HEK293 (cell line): Measurements from ENCODE around the gene MYH14.
A peak's percentile ranks its signal among the peaks of the same experiment; 100 is the strongest.

Experiments
- CTCF ChIA-PET: fragments of 350-600 bp; formaldehyde crosslinking; extraction: SDS; loops from one replicate; lab custom pipeline; 2021; ENCODE audit warnings: antibody characterized with exemption; lab: Yijun Ruan, JAX
- POLR2A ChIA-PET: fragments of 300-600 bp; formaldehyde crosslinking; extraction: SDS; loops from one replicate; lab custom pipeline; 2020; ENCODE audit warnings: antibody characterized with exemption, inconsistent platforms; lab: Yijun Ruan, JAX
- H3K27ac ChIP-seq: fragments of 200-500 bp; sonication (Bioruptor generic); 2 replicates; pipeline ENCODE4 v1.5.1; 2014; ENCODE audit warnings: low read depth, low read length, control low read depth, inconsistent platforms; ENCODE audit errors: extremely low read depth
- H3K36me3 ChIP-seq, 2 experiments: fragments of 200-500 bp in 1 of 2; sonication (Bioruptor generic) in 1 of 2; 1 replicate in 1 of 2; 2 replicates in 1 of 2; pipeline ENCODE4 v1.5.1; 2014 to 2017; ENCODE audit warnings: inconsistent platforms in 2 of 2, low read length in 2 of 2; ENCODE audit not compliant: control insufficient read depth in 2 of 2, insufficient read depth in 1 of 2
- H3K4me1 ChIP-seq: fragments of 200-500 bp; sonication (Bioruptor generic); 2 replicates; pipeline ENCODE4 v1.5.1; 2014; ENCODE audit warnings: mild to moderate bottlenecking, low read length, inconsistent platforms; ENCODE audit not compliant: control insufficient read depth, insufficient read depth
- H3K4me3 ChIP-seq: 2 replicates; pipeline ENCODE4 v1.5.1; 2011; ENCODE audit warnings: low read depth, mild to moderate bottlenecking, control low read depth, low read length, moderate library complexity
- H3K9me3 ChIP-seq: fragments of 200-500 bp; sonication (Bioruptor generic); 2 replicates; pipeline ENCODE4 v1.5.1; 2014; ENCODE audit warnings: low read depth, low read length, inconsistent platforms; ENCODE audit not compliant: control insufficient read depth, insufficient read depth
- GLI4 ChIP-seq: fragments of 450-650 bp; formaldehyde crosslinking; IDR thresholded peaks from 2 replicates; pipeline ENCODE4 v1.5.1; 2016; ENCODE audit warnings: missing biosample characterization, missing genetic modification characterization
- HOXC10 ChIP-seq: sonication (generic); formaldehyde crosslinking; IDR thresholded peaks from 2 replicates; pipeline ENCODE4 v1.8.1; 2023; ENCODE audit warnings: mild to moderate bottlenecking, missing genetic modification reagents
- MEIS1 ChIP-seq: sonication (generic); formaldehyde crosslinking; IDR thresholded peaks from 2 replicates; pipeline ENCODE4 v1.8.1; 2022; ENCODE audit warnings: missing genetic modification reagents, mild to moderate bottlenecking, borderline replicate concordance
- SETDB1 ChIP-seq: IDR thresholded peaks from one replicate; pipeline ENCODE4 v1.6.1; 2017; ENCODE audit warnings: mild to moderate bottlenecking, low read length, moderate library complexity, mixed read lengths; ENCODE audit not compliant: insufficient read length
- YY2 ChIP-seq: fragments of 450-650 bp; formaldehyde crosslinking; IDR thresholded peaks from 2 replicates; pipeline ENCODE4 v1.5.1; 2016; ENCODE audit warnings: missing biosample characterization, missing genetic modification characterization
- ZBTB7A ChIP-seq: fragments of 450-650 bp; formaldehyde crosslinking; IDR thresholded peaks from 2 replicates; pipeline ENCODE4 v1.5.1; 2016; ENCODE audit warnings: low read depth, missing biosample characterization, missing genetic modification characterization
- ZFHX2 ChIP-seq: fragments of 450-650 bp; formaldehyde crosslinking; conservative IDR thresholded peaks from 2 replicates; pipeline ENCODE4 v1.5.1; 2016; ENCODE audit warnings: missing biosample characterization, missing genetic modification characterization
- ZNF132 ChIP-seq: fragments of 450-650 bp; formaldehyde crosslinking; IDR thresholded peaks from 2 replicates; pipeline ENCODE4 v1.5.1; 2017; ENCODE audit warnings: missing biosample characterization, missing genetic modification characterization, borderline replicate concordance
- ZNF202 ChIP-seq: fragments of 450-650 bp; formaldehyde crosslinking; IDR thresholded peaks from 2 replicates; pipeline ENCODE4 v1.5.1; 2016; ENCODE audit warnings: missing biosample characterization, missing genetic modification characterization, borderline replicate concordance
- ZNF239 ChIP-seq: fragments of 450-650 bp; formaldehyde crosslinking; IDR thresholded peaks from 2 replicates; pipeline ENCODE4 v1.5.1; 2016; ENCODE audit warnings: missing biosample characterization, missing genetic modification characterization
- ZNF366 ChIP-seq: fragments of 450-650 bp; formaldehyde crosslinking; conservative IDR thresholded peaks from 2 replicates; pipeline ENCODE4 v1.5.1; 2016; ENCODE audit warnings: missing biosample characterization, missing genetic modification characterization
- ZNF391 ChIP-seq: fragments of 450-650 bp; formaldehyde crosslinking; IDR thresholded peaks from 2 replicates; pipeline ENCODE4 v1.5.1; 2016; ENCODE audit warnings: low read depth, missing biosample characterization, missing genetic modification characterization, borderline replicate concordance
- ZNF510 ChIP-seq: fragments of 450-650 bp; formaldehyde crosslinking; IDR thresholded peaks from 2 replicates; pipeline ENCODE4 v1.5.1; 2018; ENCODE audit warnings: mild to moderate bottlenecking, missing genetic modification characterization, missing biosample characterization; ENCODE audit not compliant: insufficient replicate concordance
- ZNF544 ChIP-seq: fragments of 450-650 bp; formaldehyde crosslinking; IDR thresholded peaks from 2 replicates; pipeline ENCODE4 v1.5.0; 2017; ENCODE audit warnings: missing biosample characterization, missing genetic modification characterization
- ZNF560 ChIP-seq: fragments of 450-650 bp; formaldehyde crosslinking; IDR thresholded peaks from 2 replicates; pipeline ENCODE4 v1.5.1; 2017; ENCODE audit warnings: missing biosample characterization, missing genetic modification characterization, borderline replicate concordance
- ZNF626 ChIP-seq: fragments of 450-650 bp; sonication (Bioruptor Pico); formaldehyde crosslinking; IDR thresholded peaks from 2 replicates; pipeline ENCODE4 v1.5.1; 2018; ENCODE audit warnings: missing biosample characterization, missing genetic modification characterization, inconsistent platforms
- ZNF701 ChIP-seq: fragments of 450-650 bp; formaldehyde crosslinking; IDR thresholded peaks from 2 replicates; pipeline ENCODE4 v1.5.1; 2016; ENCODE audit warnings: missing biosample characterization, missing genetic modification characterization
- ZNF776 ChIP-seq: fragments of 450-650 bp; formaldehyde crosslinking; IDR thresholded peaks from 2 replicates; pipeline ENCODE4 v1.5.0; 2017; ENCODE audit warnings: missing biosample characterization, missing genetic modification characterization, borderline replicate concordance
- ZNF777 ChIP-seq: fragments of 450-650 bp; formaldehyde crosslinking; IDR thresholded peaks from 2 replicates; pipeline ENCODE4 v1.5.1; 2017; ENCODE audit warnings: missing biosample characterization, missing genetic modification characterization, borderline replicate concordance
- ZXDB ChIP-seq: fragments of 450-650 bp; formaldehyde crosslinking; IDR thresholded peaks from 2 replicates; pipeline ENCODE4 v1.5.1; 2016; ENCODE audit warnings: missing biosample characterization, missing genetic modification characterization
- TF ChIP-seq, protein P1 (sequence below): fragments of 450-650 bp; formaldehyde crosslinking; IDR thresholded peaks from 2 replicates; pipeline ENCODE4 v1.5.1; 2016; ENCODE audit warnings: missing biosample characterization, missing genetic modification characterization
- TF ChIP-seq, protein P2 (sequence below): fragments of 450-650 bp; formaldehyde crosslinking; optimal IDR thresholded peaks from 2 replicates; pipeline ENCODE3; 2016; ENCODE audit warnings: missing biosample characterization, mild to moderate bottlenecking, missing genetic modification characterization
- TF ChIP-seq, protein P3 (sequence below): fragments of 450-650 bp; formaldehyde crosslinking; IDR thresholded peaks from 2 replicates; pipeline ENCODE4 v1.5.1; 2017; ENCODE audit warnings: missing biosample characterization, missing genetic modification characterization
- TF ChIP-seq, protein P4 (sequence below): fragments of 450-650 bp; formaldehyde crosslinking; IDR thresholded peaks from 2 replicates; pipeline ENCODE4 v1.5.1; 2016; ENCODE audit warnings: missing biosample characterization, missing genetic modification characterization

MYH14 gene

DNA sequence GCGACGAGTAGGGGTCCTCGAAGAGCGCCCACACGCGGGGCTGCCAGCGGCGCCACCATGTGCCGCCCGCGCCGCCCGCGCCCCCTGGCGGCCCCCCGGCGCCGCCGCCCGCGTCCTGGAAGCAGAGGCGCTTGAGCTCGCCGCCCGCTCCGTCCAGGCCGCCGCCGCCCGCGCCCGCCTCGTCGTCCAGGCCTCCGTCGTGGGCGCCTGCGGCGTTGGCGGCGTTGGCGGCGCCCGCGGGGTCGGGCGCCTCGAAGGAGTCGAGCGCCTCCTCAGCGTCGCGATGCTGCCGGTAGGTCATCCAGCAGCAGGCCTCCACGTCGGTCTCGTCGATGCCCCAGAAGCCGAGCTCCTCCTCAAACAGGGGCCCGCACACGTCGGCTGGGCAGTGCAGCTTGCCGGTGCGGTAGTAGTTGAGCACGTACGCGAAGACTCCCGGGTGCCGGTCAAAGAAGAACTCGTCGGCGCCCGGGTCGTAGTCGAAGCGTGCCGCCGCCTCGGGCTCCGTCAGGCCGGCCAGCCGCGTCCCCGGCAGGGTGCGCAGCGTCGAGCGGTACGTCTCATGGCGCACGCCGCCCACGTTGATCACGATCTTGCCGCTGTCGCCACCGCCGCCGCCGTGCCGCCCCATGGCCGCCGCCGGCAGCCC, 124.9 kb downstream of the MYH14 start:
- peaks cover 0 to 4% of the 10 kb centered on the region in 2 experiments; a peak in 1 of 3 replicates for H3K36me3 ChIP-seq
- no peaks in the 10 kb centered on the region for H3K9me3 ChIP-seq
- H3K4me3 ChIP-seq = peak overlapping the region; percentile 25
- no peak for TF ChIP-seq ZNF366
- TF ChIP-seq, protein P1, sequence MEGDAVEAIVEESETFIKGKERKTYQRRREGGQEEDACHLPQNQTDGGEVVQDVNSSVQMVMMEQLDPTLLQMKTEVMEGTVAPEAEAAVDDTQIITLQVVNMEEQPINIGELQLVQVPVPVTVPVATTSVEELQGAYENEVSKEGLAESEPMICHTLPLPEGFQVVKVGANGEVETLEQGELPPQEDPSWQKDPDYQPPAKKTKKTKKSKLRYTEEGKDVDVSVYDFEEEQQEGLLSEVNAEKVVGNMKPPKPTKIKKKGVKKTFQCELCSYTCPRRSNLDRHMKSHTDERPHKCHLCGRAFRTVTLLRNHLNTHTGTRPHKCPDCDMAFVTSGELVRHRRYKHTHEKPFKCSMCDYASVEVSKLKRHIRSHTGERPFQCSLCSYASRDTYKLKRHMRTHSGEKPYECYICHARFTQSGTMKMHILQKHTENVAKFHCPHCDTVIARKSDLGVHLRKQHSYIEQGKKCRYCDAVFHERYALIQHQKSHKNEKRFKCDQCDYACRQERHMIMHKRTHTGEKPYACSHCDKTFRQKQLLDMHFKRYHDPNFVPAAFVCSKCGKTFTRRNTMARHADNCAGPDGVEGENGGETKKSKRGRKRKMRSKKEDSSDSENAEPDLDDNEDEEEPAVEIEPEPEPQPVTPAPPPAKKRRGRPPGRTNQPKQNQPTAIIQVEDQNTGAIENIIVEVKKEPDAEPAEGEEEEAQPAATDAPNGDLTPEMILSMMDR (tag by site-specific recombination) = peak; percentile 59; the same call in 1 of the 2 replicates
- peak; percentile 54; the same call in 1 of the 2 replicates for TF ChIP-seq ZFHX2 (tag by site-specific recombination)
- no peak for TF ChIP-seq ZNF626 (tag by site-specific recombination)
- no peak for TF ChIP-seq SETDB1
- no peak for TF ChIP-seq ZNF202 (tag by site-specific recombination)
- TF ChIP-seq HOXC10 (CRISPR knock-in tag) = 0 out of 2 replicates have a peak, but pooled peaks have one; percentile 47
- no peak for TF ChIP-seq MEIS1 (CRISPR knock-in tag)
- TF ChIP-seq, protein P2, sequence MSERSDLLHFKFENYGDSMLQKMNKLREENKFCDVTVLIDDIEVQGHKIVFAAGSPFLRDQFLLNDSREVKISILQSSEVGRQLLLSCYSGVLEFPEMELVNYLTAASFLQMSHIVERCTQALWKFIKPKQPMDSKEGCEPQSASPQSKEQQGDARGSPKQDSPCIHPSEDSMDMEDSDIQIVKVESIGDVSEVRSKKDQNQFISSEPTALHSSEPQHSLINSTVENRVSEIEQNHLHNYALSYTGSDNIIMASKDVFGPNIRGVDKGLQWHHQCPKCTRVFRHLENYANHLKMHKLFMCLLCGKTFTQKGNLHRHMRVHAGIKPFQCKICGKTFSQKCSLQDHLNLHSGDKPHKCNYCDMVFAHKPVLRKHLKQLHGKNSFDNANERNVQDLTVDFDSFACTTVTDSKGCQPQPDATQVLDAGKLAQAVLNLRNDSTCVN = peak; percentile 59
- no peak for TF ChIP-seq ZBTB7A
- TF ChIP-seq ZNF701 (tag by site-specific recombination) = no peak
- no peak for TF ChIP-seq ZNF510 (tag by site-specific recombination)
- TF ChIP-seq ZNF239 (tag by site-specific recombination) = no peak
- TF ChIP-seq ZNF776 (tag by site-specific recombination) = no peak
- TF ChIP-seq GLI4 (tag by site-specific recombination) = no peak
- TF ChIP-seq, protein P3, sequence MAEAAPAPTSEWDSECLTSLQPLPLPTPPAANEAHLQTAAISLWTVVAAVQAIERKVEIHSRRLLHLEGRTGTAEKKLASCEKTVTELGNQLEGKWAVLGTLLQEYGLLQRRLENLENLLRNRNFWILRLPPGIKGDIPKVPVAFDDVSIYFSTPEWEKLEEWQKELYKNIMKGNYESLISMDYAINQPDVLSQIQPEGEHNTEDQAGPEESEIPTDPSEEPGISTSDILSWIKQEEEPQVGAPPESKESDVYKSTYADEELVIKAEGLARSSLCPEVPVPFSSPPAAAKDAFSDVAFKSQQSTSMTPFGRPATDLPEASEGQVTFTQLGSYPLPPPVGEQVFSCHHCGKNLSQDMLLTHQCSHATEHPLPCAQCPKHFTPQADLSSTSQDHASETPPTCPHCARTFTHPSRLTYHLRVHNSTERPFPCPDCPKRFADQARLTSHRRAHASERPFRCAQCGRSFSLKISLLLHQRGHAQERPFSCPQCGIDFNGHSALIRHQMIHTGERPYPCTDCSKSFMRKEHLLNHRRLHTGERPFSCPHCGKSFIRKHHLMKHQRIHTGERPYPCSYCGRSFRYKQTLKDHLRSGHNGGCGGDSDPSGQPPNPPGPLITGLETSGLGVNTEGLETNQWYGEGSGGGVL = peak; percentile 27; the same call in 1 of the 2 replicates
- TF ChIP-seq ZNF544 (tag by site-specific recombination) = no peak
- TF ChIP-seq ZNF560 (tag by site-specific recombination) = peak; percentile 78
- no peak for TF ChIP-seq ZXDB (tag by site-specific recombination)
- peak; percentile 23; the same call in 1 of the 2 replicates for TF ChIP-seq ZNF391 (tag by site-specific recombination)
- TF ChIP-seq ZNF132 (tag by site-specific recombination) = no peak
- 0 out of 2 replicates have a peak, but pooled peaks have one; percentile 18 for TF ChIP-seq YY2 (tag by site-specific recombination)
- TF ChIP-seq, protein P4, sequence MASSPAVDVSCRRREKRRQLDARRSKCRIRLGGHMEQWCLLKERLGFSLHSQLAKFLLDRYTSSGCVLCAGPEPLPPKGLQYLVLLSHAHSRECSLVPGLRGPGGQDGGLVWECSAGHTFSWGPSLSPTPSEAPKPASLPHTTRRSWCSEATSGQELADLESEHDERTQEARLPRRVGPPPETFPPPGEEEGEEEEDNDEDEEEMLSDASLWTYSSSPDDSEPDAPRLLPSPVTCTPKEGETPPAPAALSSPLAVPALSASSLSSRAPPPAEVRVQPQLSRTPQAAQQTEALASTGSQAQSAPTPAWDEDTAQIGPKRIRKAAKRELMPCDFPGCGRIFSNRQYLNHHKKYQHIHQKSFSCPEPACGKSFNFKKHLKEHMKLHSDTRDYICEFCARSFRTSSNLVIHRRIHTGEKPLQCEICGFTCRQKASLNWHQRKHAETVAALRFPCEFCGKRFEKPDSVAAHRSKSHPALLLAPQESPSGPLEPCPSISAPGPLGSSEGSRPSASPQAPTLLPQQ (tag by site-specific recombination) = no peak
- TF ChIP-seq ZNF777 (tag by site-specific recombination) = peak; percentile 95
- TF ChIP-seq, all 188 proteins: peak for 9
- H3K27ac ChIP-seq = peak overlapping the region; percentile 32; the same call in 1 of the 2 replicates
- H3K4me1 ChIP-seq = peaks cover 13% of the 10 kb centered on the region
- POLR2A ChIA-PET = interaction anchor here (0.6 to 2.7 kb wide), 15 partner anchors 13 to 467 kb away, joined by 3 to 9 read pairs (median 5); partner anchors contain the start of genes JOSD2, MYH14 and NR1H2
- CTCF ChIA-PET = interaction anchor here (0.5 to 1.8 kb wide), 10 partner anchors 10 to 186 kb away, joined by 3 to 11 read pairs (median 4); no protein-coding TSS in a partner anchor
